ENCODE results near the gene C5orf52. TPM values are rescaled to one million over a fixed set of nuclear protein-coding genes. Genes with fewer than 3 reads are reported as not detected.
"Not testable (repeated sequence)": the region's sequence is repeated elsewhere in the genome, so short reads cannot be mapped to it uniquely, and the experiment has no call there.

C5orf52 gene
- total RNA-seq, 1 donor from 2014 or later: not detected

DNA sequence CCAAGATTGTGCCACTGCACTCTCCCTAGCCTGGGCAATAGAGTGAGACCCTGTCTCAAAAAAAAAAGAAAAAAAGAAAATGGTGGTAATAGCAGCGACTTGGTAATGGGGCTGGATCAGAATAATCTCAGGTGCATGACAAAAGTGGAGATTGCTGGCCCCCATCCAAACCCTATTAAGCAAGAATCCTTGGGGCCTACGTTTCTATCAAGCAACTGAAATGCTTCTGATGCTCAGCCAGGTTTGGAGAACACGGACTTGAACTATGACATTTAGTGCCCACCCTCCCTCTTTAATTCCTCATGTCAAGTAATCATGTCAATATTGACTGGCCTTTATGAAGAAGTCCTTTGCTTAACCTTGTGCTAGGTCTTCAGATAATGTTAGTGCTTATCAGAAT lies 6.6 kb downstream of the C5orf52 start:
- no peak for DNase-seq (ENCODE audit: low read depth, low spot score)

- DNase-seq (ENCODE audit: low read depth, low spot score): no peak
Measured at GRCh38 chr5:157679801-157680200, 8.5 kb downstream of the C5orf52 start.

- DNase-seq (ENCODE audit: low read depth, low spot score): no peak
Measured at GRCh38 chr5:157680239-157680638, 8.9 kb downstream of the C5orf52 start.

GRCh38 chr5:157681048-157681447 lies 9.7 kb downstream of the C5orf52 start:
- DNase-seq (ENCODE audit: low read depth, low spot score): no peak

- no peak for DNase-seq (ENCODE audit: low read depth, low spot score)
Measured at GRCh38 chr5:157682257-157682656, 10.9 kb downstream of the C5orf52 start.

- not testable (repeated sequence) for DNase-seq (ENCODE audit: low read depth, low spot score)
Measured at GRCh38 chr5:157686276-157687197, 15.2 kb downstream of the C5orf52 start.

DNA sequence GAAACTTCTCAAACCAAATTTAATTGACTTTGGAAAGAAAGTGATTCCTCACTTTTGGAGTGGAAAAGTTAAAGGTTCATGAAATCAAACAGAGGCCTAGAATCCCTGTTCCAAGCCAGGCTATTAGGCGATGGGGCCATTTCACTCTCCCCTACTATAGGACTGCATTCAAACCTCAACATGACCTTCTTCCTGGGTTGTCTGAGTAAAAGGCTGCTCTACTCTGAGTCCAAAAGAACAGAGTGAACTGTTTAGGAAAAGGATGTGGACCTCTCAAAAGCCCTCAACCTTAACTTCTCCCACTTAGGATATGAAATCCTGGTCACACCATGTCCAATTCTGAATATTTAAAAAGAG lies 15.8 kb downstream of the C5orf52 start:
- DNase-seq (ENCODE audit: low read depth, low spot score): no peak

DNA sequence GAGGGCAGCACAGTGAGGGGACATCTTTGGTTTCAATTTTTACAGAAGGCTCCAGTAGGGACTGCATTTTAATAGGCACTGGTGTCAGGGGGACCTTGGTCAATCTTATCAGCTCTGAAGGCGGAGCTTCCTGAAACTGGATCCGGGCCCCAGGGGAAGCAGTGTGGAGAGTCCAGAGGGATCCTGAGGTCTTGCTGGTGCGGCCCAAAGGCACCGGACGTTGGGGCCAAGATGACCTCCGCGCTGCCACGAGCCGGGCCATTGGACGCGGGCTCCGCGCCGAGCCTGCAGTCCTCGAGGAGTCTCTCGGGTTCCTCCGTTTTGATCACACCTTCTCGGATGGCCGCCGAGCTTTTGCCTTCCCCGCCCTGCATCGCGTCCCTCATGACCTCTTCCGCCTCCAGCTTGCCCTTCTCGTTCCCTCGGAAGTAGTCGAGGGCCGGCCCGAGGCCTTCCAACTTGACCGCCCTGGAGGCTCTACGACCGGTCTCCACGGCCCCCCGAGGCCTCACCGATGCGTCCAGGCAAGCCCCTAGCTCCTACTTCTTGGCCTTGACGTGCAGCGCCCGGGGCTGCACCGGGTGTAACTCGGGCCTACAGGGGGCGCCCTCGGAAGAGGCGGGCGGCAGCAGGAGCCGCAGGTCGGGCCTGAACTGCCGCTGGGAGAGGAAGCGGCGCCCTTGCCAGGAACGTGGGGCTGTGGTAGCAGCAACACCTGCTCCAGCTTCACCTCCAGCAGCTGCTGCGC lies 18.8 kb downstream of the C5orf52 start:
- DNase-seq (ENCODE audit: low read depth, low spot score): no peak

GRCh38 chr5:157690690-157691433 lies 19.5 kb downstream of the C5orf52 start:
- DNase-seq (ENCODE audit: low read depth, low spot score): no peak

DNA sequence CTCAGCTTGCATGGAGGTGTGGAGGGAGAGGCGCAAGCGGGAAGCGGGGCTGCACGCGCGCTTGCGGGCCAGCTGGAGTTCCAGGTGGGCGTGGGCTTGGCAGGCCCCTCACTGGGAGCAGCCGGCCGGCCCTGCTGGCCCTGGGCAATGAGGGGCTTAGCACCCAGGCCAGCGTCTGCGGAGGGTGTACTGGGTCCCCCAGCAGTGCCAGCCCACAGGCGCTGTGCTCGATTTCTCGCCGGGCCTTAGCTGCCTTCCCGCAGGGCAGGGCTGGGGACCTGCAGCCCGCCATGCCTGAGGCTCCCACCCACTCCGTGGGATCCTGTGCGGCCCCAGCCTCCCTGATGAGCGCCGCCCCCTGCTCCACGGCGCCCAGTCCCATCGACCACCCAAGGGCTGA lies 22.5 kb downstream of the C5orf52 start:
- not testable (repeated sequence) for DNase-seq (ENCODE audit: low read depth, low spot score)

GRCh38 chr5:157696154-157696553 lies 24.8 kb downstream of the C5orf52 start:
- not testable (repeated sequence) for DNase-seq (ENCODE audit: low read depth, low spot score)

DNA sequence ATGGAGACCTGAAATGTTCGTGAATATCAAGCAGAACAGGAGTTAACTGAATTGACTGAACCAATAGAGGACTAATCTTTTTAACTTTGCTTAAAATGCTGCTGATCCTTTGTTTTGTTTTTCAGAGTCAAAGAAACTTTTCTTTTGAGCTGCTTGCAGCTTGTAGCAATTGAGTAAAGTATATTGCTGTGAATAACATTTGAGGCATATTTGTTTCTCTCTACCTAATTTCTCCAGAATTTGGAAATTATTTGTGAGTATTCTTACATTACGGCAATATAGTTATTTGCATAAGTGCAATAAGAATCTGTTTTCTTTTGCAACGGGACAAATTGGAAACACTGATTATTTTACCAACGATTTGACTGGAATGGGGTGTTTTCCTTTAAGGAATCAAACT lies 27.3 kb downstream of the C5orf52 start:
- not testable (repeated sequence) for DNase-seq (ENCODE audit: low read depth, low spot score)

DNA sequence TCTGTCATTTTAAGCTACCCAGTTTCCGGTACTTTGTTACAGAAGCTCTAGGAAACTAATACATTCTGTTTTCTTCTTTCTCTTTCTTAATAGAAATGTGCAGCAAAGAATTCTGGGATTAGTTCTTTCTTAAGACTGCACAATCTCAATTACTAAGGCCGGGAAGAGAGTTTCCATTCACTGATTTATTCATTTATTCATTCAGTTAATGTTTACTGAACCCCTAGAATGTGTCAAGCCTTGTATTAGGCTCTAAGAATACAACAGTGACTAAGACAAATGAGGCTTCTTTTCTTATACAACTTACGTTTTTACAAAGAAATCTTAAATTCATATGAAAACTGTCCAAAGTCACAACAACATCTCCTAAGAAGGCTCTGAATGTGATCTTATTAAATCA lies 32.4 kb downstream of the C5orf52 start:
- no peak for DNase-seq (ENCODE audit: low read depth, low spot score)

DNA sequence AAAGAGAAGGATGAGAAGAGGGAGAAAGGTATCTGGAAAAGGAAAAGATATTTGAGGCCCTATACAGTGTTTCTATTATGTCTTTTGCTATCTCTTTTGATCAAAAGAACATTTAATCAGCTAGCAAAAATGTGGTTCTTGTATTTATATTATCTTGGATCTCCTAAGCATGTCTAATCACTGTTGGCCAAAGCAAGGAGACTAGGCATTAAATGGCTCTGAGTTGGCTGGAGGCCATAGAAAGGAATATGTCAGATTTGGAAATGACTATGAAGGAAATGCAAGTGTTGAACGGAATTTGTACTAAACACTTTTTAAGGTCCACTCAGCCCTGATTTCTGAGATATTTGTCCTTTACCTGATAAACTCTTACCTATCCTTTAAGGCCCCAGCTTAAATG lies 37.5 kb downstream of the C5orf52 start:
- no peak for DNase-seq (ENCODE audit: low read depth, low spot score)

- no peak for DNase-seq (ENCODE audit: low read depth, low spot score)
Measured at GRCh38 chr5:157709346-157709745, 38.0 kb downstream of the C5orf52 start.

- no peak for DNase-seq (ENCODE audit: low read depth, low spot score)
Measured at GRCh38 chr5:157710431-157710830, 39.1 kb downstream of the C5orf52 start.

- no peak for DNase-seq (ENCODE audit: low read depth, low spot score)
Measured at GRCh38 chr5:157710882-157711281, 39.5 kb downstream of the C5orf52 start.

DNA sequence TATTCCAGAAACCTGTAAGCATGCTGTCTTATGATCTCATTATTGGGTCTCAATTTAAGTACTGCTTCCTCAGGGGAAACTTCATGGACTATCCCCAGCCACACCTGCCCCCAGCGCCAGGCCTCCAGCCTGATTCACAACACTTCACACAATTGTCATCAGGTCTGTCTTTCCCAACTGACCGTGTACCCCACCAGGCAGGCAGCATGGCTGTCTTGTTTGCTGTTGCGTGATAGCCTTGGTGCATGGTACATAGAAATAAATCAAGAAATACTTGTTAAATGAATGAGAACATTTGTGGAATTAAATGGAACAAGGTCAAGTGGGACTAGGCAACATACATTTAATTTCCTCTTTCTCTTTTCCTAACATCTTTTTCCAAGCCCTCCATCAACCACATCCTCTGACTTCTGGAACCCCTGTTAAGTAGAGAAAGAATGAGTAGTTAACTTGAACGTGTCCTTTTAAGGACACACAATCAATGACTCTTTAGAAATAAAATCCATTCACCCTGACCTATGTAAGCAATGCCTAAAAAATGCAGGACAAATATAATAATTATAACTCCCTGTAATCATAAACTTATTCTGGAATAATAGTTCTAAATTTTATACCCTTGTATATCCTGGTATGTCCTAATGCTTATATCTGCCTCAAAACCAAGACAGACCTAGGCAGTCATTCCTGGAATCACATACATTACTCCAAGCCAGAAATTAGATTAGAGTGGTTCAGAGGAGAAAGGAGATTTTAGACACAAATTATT lies 42.7 kb downstream of the C5orf52 start:
- no peak for DNase-seq (ENCODE audit: low read depth, low spot score)

DNA sequence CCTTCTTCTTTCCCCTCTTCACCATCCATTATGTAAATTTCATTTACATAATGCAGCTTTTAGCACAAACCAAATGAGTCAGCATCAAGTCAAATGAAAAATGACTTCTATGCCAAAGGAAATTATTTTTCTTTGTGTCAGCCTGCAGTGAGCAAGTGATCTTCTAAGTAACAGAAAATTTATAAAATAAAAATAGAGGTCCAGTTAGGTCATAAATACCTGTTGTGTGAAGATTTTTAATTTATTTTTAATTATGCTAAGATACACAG lies 43.2 kb downstream of the C5orf52 start:
- no peak for DNase-seq (ENCODE audit: low read depth, low spot score)

- no peak for DNase-seq (ENCODE audit: low read depth, low spot score)
Measured at GRCh38 chr5:157718519-157718918, 47.2 kb downstream of the C5orf52 start.

- no peak for DNase-seq (ENCODE audit: low read depth, low spot score)
Measured at GRCh38 chr5:157719245-157719644, 47.9 kb downstream of the C5orf52 start.
